ENCODE measurements around the gene KIAA1671. TPM values are rescaled to one million over a fixed set of nuclear protein-coding genes. Genes with fewer than 3 reads are reported as not detected.

Gene KIAA1671
- total RNA-seq, 4 donors from 2014 or later = 83.1 to 162 (median 105) TPM

- Histone ChIP-seq H3K36me3 (no peaks in the 10 kb centered on the region), H3K4me1 (peaks cover 0 to 73% (median 40%) of the 10 kb centered on the region in 4 donors), H3K4me3 (no peak overlapping the region), H3K27ac (peak overlapping the region in 3 of 4 donors; percentile 80 to 86 (median 84)), H3K27me3 (no peaks in the 10 kb centered on the region), H3K9me3 (no peaks in the 10 kb centered on the region)
- WGBS, 2 donors (ENCODE audit: low coverage in 1 of 2) = 76% methylated on average over 5 of the region's 5 CpGs; no CpG with 5 or more reads in 1 of the 2 donors
- TF ChIP-seq CTCF (IDR thresholded peaks at IDR 0.05) (no peak), POLR2AphosphoS5 (IDR thresholded peaks at IDR 0.05) (no peak), EP300 (IDR thresholded peaks at IDR 0.05; ENCODE audit: low read depth) (no peak), POLR2A (IDR thresholded peaks at IDR 0.05) (no peak)
- no peak for DNase-seq
- in situ Hi-C loops (cut with MboI; ENCODE audit: low pct_ligation_motif_present in 1 of 4, low pct_unique_long_range_greater_than_20kb in 1 of 4, low sequenced_read_pairs in 3 of 4) (no loop called here), intact Hi-C loops (cut with DNase I; ENCODE audit: low total_unique reads) (no loop called here)
These were observed 37.0 kb downstream of the KIAA1671 start for GRCh38 chr22:24989541-24989951.

- 85% methylated on average over 9 of the region's 10 CpGs; no CpG with 5 or more reads in 1 of the 2 donors for whole genome bisulfite sequencing, 2 donors (ENCODE audit: low coverage in 1 of 2)
- in situ Hi-C loops (cut with MboI; ENCODE audit: low pct_ligation_motif_present in 1 of 4, low pct_unique_long_range_greater_than_20kb in 1 of 4, low sequenced_read_pairs in 3 of 4) (no loop called here), intact Hi-C loops (cut with DNase I; ENCODE audit: low total_unique reads) (no loop called here)
- Histone ChIP-seq H3K27me3 (no peaks in the 10 kb centered on the region), H3K4me3 (no peak overlapping the region), H3K9me3 (no peaks in the 10 kb centered on the region), H3K36me3 (no peaks in the 10 kb centered on the region), H3K4me1 (peaks cover 0 to 82% (median 43%) of the 10 kb centered on the region in 4 donors), H3K27ac (peak overlapping the region; percentile 80 to 86 (median 82))
- TF ChIP-seq POLR2A (IDR thresholded peaks at IDR 0.05) (no peak), CTCF (IDR thresholded peaks at IDR 0.05) (no peak), EP300 (IDR thresholded peaks at IDR 0.05; ENCODE audit: low read depth) (no peak)
- DNase-seq = no peak
These were observed 37.9 kb downstream of the KIAA1671 start for GRCh38 chr22:24990344-24990905.

- peak overlapping the region; percentile 80 to 86 (median 82) for H3K27ac ChIP-seq
- WGBS, 2 donors (ENCODE audit: low coverage in 1 of 2) = 83 to 100% methylated on average over 1 to 7 of the region's 7 CpGs
These were observed 40.4 kb downstream of the KIAA1671 start for GRCh38 chr22:24992946-24993345.

More at GRCh38 chr22:24992946-24993345, 40.4 kb downstream of the KIAA1671 start:
- H3K9me3 ChIP-seq = no peaks in the 10 kb centered on the region
- TF ChIP-seq POLR2A (IDR thresholded peaks at IDR 0.05) = no peak
- no peak for TF ChIP-seq POLR2AphosphoS5 (IDR thresholded peaks at IDR 0.05)
- TF ChIP-seq CTCF (IDR thresholded peaks at IDR 0.05) = no peak
- no peak for TF ChIP-seq EP300 (IDR thresholded peaks at IDR 0.05; ENCODE audit: low read depth)
- no peaks in the 10 kb centered on the region for H3K27me3 ChIP-seq
- no peaks in the 10 kb centered on the region for H3K36me3 ChIP-seq
- intact Hi-C loops (cut with DNase I; ENCODE audit: low total_unique reads) (no loop called here), in situ Hi-C loops (cut with MboI; ENCODE audit: low pct_ligation_motif_present in 1 of 4, low pct_unique_long_range_greater_than_20kb in 1 of 4, low sequenced_read_pairs in 3 of 4) (no loop called here)
- H3K4me3 ChIP-seq = no peak overlapping the region
- peaks cover 7 to 79% (median 46%) of the 10 kb centered on the region in 4 donors for H3K4me1 ChIP-seq
- DNase-seq = no peak

Data from transverse colon (tissue), 4 donors.